HL-60/S4 (cell line): ENCODE data around the gene DHRS13.
"Not testable (repeated sequence)": the region's sequence is repeated elsewhere in the genome, so short reads cannot be mapped to it uniquely, and the experiment has no call there.

Experiments
- in situ Hi-C: fragments of 300-500 bp; cut with MboI; formaldehyde crosslinking; loops from 2 replicates; pipeline ENCODE4 v1.14.3; 2022; ENCODE audit warnings: low sequenced_read_pairs

Gene DHRS13

GRCh38 chr17:28906706-28907438 is 4.0 kb upstream of the DHRS13 start:
- in situ Hi-C loops: no loop called here

DNA sequence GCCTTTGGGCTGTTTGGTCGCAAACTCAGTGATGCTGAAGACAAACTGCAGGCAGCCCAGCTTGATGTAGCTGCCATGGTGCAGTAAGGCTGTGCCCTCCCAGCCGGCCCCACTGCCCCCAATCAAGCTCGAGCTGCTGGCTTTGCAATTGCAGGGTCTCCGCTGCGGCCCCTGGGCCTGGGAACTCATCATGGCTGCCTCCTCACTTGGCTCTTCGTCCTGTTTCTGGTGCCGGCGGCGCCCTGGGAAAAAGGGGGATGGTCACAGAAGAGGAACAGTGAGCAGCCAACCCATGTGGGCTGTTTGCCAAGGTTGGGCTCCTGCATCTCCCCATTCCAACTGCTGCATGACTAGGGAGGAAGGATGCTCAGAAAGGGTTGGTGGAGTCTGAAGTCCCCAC is 3.4 kb upstream of the DHRS13 start:
- in situ Hi-C loops: no loop called here

GRCh38 chr17:28904800-28905199 is 1.9 kb upstream of the DHRS13 start:
- in situ Hi-C loops: no loop called here

DNA sequence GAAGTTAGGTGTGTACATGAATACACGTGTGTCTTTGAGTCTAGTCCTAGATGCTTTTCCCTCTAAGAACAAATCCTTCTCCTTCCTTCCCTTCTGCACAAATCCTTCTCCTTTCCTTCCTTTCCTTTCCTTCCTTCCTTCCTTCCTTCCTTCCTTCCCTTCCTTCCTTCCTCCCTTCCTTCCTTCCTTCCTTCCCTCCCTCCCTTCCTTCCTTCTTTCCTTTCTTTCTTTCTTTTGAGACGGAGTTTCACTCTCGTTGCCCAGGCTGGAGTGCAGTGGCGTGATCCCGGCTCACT is 615 bp upstream of the DHRS13 start:
- in situ Hi-C loops: not testable (repeated sequence)

DNA sequence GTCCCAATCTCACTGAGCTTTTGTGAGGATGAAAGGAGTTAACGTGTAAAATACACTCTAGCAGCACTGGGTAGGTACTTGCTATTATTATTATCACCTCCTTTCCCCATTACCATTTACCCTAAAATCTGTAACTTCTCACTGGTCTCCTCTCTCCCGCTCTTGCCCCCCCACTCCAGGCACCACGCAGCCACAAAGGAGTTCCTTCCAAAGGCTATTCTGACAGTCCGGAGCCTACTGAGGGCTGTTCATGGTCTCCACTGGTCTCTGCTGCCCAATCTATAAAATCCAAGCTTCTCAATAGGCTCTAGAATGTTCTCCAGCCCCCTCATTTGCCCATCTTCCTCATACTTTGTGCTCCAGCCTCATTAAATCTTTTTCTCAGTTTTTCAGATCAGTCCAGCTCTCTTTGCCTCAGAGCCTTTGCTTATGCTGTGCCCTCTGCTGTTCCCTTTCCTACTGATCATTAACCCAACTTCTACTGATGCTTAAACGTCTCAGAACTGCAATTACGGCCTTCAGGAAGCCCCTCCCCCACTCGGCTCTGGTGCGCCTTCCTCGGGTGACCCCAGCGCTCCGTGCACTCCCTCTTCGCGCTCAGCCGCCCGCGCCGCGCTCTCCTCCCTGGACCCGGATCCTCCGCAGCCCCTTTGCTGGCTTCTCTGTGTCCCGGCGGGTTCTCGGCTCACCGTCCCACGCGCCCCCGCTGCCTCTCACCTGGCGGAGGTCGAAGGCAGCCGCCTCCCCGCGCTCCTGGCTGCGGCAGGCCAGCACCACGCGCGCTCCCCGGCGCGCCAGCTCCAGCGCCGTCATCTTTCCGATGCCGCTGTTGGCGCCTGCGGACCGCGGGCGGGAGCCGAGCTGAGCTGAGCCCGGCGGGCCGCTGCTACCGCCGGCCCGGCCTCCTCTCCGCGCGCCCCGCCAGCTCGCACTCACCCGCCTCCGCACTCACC is 737 bp downstream of the DHRS13 start:
- in situ Hi-C loops: no loop called here

DNA sequence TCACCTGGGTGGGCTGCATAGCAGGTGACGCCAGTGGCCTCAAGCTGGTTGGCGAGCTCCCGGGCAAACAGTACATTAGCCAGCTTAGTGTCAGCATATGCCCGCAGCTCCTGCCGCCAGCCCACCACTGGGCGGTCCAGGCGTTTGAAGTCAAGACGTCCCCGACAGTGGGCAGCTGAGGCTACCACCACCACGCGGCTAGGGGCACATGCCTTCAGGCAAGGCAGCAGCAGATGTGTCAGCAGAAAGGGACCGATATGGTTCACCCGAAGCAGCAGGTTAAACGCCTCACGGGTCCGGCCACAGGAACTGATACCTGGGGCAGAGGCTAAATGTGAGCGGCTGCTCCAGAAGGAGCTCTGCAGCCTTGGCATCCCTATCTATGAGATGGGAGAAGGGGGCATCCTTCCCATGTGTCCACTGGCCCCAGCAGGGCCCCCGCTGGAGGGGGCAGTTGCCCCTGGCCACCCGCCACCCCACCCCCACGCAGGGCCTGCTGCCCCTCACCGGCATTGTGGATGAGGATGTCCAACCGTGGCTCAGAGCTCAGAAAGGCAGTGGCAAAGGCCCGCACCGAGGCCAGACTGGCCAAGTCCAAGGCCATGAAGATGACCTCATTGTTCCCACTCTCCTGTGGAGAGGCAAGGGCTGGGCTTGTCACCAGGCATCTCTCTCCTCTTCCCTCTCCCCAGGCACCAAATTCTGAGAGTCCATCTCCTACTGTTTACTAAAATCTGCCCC is 1.7 kb downstream of the DHRS13 start:
- in situ Hi-C loops: no loop called here

- in situ Hi-C loops: no loop called here
Measured at GRCh38 chr17:28899212-28899815, 3.6 kb downstream of the DHRS13 start.

DNA sequence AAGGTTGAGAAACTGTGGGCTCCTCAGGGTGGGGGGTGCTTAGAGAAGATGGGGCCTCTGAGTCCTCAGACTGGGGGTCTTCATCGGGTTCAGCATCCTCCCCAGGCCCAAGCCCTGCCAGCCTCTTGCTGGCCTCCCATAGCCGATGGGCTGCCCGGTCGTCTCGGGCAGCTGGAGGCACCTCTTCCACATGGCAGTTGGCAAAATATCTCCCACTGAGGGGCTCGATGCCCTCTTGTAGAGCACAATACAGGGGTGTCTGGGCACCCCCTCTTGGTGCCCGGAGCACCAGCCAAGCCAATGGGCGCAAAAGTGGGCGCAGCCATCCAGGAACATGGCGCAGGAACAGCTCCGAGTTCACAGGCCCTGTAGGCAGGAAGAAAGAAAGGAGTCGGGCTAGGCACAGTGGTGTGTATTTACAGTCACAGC is 4.3 kb downstream of the DHRS13 start:
- in situ Hi-C loops: no loop called here

GRCh38 chr17:28897769-28898526 is 4.9 kb downstream of the DHRS13 start:
- in situ Hi-C loops: no loop called here

GRCh38 chr17:28896884-28897768 is 5.8 kb downstream of the DHRS13 start, which contains the start of gene FLOT2:
Gene FLOT2, minus strand, starts transcription at chr17:28897733. Its CDS starts 159 bp downstream, at chr17:28897574.
- in situ Hi-C loops: no loop called here

GRCh38 chr17:28896491-28896883 is 6.4 kb downstream of the DHRS13 start:
- in situ Hi-C loops: no loop called here

GRCh38 chr17:28895794-28896447 is 7.0 kb downstream of the DHRS13 start:
- in situ Hi-C loops: no loop called here

DNA sequence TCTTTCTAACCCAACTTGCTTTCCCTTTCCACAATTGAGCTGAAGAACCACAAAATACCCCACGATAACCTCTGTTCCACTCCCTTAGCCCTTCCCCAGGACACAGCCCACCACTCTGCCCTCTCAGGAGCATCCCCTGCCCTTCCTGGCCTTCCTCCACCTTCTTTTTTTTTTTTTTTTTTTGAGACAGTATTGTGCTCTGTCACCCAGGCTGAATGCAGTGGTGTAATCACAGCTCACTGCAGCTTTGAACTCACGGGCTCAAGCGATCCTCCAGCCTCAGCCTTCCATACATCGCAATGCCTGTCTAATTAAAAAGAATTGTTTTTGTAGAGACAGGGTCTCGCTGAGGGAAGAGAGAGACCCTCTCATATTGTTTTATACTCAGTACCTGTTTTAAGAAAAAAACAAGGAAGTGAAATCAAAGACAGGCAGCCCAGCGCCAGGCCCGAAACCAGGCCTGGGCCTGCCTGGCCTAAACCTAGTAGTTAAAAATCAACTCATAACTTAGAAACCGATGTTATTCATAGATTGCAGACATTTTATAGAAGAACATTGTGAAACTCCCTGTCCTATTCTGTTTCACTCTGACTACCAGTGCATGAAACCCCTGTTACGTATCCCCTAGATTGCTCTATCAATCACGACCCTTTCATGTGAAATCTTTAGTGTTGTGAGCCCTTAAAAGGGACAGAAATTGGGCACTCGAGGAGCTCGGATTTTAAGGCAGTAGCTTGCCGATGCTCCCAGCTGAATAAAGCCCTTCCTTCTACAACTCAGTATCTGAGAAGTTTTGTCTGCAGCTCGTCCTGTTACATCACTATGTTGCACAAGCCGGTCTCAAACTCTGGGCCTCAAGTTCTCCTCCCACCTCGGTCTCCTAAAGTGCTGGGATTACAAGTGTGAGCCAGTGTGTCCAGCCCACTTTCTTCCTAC is 9.4 kb downstream of the DHRS13 start:
- in situ Hi-C loops: not testable (repeated sequence)

DNA sequence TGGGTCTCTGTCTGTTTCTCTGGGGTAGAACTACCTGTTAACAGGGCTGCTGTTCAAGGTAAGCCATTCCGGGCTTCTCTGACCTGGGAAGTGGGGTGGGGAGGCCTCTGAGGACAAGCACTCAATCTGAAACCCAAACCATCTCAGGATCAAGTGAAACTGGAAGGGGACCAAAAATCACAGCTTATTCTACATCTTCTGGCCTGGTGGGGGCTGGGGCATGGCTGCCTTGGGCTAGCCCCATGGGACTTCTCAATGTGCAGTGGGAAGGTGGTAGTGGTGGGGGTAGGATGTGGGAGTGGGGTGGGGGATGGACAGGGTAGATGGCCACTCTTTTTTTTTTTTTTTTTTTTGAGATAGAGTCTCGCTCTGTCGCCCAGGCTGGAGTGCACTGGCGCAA is 10.9 kb downstream of the DHRS13 start:
- in situ Hi-C loops: no loop called here

- in situ Hi-C loops: no loop called here
Measured at GRCh38 chr17:28891201-28891600, 11.7 kb downstream of the DHRS13 start.

GRCh38 chr17:28889996-28890395 is 12.9 kb downstream of the DHRS13 start:
- in situ Hi-C loops: no loop called here

DNA sequence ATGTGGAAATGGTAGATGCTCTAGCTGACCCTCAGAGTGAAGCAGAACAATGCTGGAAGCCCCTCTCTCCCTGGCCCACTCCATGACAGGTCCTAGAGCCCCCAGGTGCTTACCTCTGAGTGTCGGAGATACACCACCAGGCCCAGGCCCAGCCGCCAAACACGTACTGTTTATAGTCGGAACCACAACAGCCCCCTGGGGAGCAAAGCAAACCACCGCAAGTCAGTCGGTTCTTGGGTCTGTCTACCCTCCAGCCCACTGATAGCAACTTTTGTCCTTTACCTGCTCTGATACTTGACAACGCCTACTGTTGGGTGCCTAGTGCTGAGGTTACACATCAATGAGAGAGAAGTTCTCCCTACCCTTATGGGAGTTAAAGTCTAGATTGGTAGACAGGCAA is 14.0 kb downstream of the DHRS13 start:
- in situ Hi-C loops: no loop called here
